ENCODE measurements around the gene GNG7.
"Not testable (repeated sequence)": the region's sequence is repeated elsewhere in the genome, so short reads cannot be mapped to it uniquely, and the experiment has no call there.

The GNG7 gene

GRCh38 chr19:2561895-2562294, 140.6 kb downstream of the GNG7 start:
- no peak overlapping the region for H3K27ac ChIP-seq (ENCODE audit: low read depth, low read length)

GRCh38 chr19:2561221-2561620, 141.3 kb downstream of the GNG7 start:
- 89% methylated on average over 5 of the region's 5 CpGs for WGBS
- no peak overlapping the region for H3K4me3 ChIP-seq (ENCODE audit: low read length)
- H3K27me3 ChIP-seq (ENCODE audit: insufficient read depth, low read length), result no peaks in the 10 kb centered on the region
- no peak overlapping the region for H3K27ac ChIP-seq (ENCODE audit: low read depth, low read length)
- H3K9me3 ChIP-seq (ENCODE audit: insufficient read depth, low read depth, low read length), result no peaks in the 10 kb centered on the region
- 0 out of 2 replicates have a peak, but pooled peaks cover 2% of the 10 kb centered on the region for H3K4me1 ChIP-seq (ENCODE audit: insufficient read depth, low read length)
- no peak overlapping the region for H3K9ac ChIP-seq (ENCODE audit: low read depth, low read length)
- no peaks in the 10 kb centered on the region for H3K36me3 ChIP-seq (ENCODE audit: insufficient read depth, low read length)

More at GRCh38 chr19:2561895-2562294, 140.6 kb downstream of the GNG7 start:
- 0 out of 2 replicates have a peak, but pooled peaks cover 2% of the 10 kb centered on the region for H3K4me1 ChIP-seq (ENCODE audit: insufficient read depth, low read length)
- no peaks in the 10 kb centered on the region for H3K27me3 ChIP-seq (ENCODE audit: insufficient read depth, low read length)
- no peak overlapping the region for H3K9ac ChIP-seq (ENCODE audit: low read depth, low read length)
- H3K4me3 ChIP-seq (ENCODE audit: low read length), result no peak overlapping the region
- H3K36me3 ChIP-seq (ENCODE audit: insufficient read depth, low read length), result no peaks in the 10 kb centered on the region
- WGBS, result 74% methylated on average over 14 of the region's 14 CpGs
- H3K9me3 ChIP-seq (ENCODE audit: insufficient read depth, low read depth, low read length), result no peaks in the 10 kb centered on the region

GRCh38 chr19:2560369-2560768, 142.1 kb downstream of the GNG7 start:
- Histone ChIP-seq H3K36me3 (ENCODE audit: insufficient read depth, low read length) (no peaks in the 10 kb centered on the region), H3K4me1 (ENCODE audit: insufficient read depth, low read length) (0 out of 2 replicates have a peak, but pooled peaks cover 2% of the 10 kb centered on the region), H3K9ac (ENCODE audit: low read depth, low read length) (no peak overlapping the region), H3K27ac (ENCODE audit: low read depth, low read length) (no peak overlapping the region), H3K27me3 (ENCODE audit: insufficient read depth, low read length) (no peaks in the 10 kb centered on the region), H3K4me3 (ENCODE audit: low read length) (no peak overlapping the region), H3K9me3 (ENCODE audit: insufficient read depth, low read depth, low read length) (no peaks in the 10 kb centered on the region)
- WGBS, result 95% methylated on average over 13 of the region's 13 CpGs

GRCh38 chr19:2558543-2558942, 144.0 kb downstream of the GNG7 start:
- H3K4me3 ChIP-seq (ENCODE audit: low read length), result no peak overlapping the region
- H3K4me1 ChIP-seq (ENCODE audit: insufficient read depth, low read length), result 0 out of 2 replicates have a peak, but pooled peaks cover 2% of the 10 kb centered on the region
- no peaks in the 10 kb centered on the region for H3K27me3 ChIP-seq (ENCODE audit: insufficient read depth, low read length)
- 98% methylated on average over 2 of the region's 2 CpGs for WGBS
- no peak overlapping the region for H3K9ac ChIP-seq (ENCODE audit: low read depth, low read length)
- H3K9me3 ChIP-seq (ENCODE audit: insufficient read depth, low read depth, low read length), result no peaks in the 10 kb centered on the region
- no peaks in the 10 kb centered on the region for H3K36me3 ChIP-seq (ENCODE audit: insufficient read depth, low read length)
- no peak overlapping the region for H3K27ac ChIP-seq (ENCODE audit: low read depth, low read length)

- WGBS, result 76% methylated on average over 6 of the region's 7 CpGs
- H3K27ac ChIP-seq (ENCODE audit: low read depth, low read length); H3K9ac ChIP-seq (ENCODE audit: low read depth, low read length); H3K4me1 ChIP-seq (ENCODE audit: insufficient read depth, low read length); H3K27me3 ChIP-seq (ENCODE audit: insufficient read depth, low read length); H3K9me3 ChIP-seq (ENCODE audit: insufficient read depth, low read depth, low read length); H3K4me3 ChIP-seq (ENCODE audit: low read length); H3K36me3 ChIP-seq (ENCODE audit: insufficient read depth, low read length): not testable (repeated sequence)
These were observed 144.4 kb downstream of the GNG7 start for GRCh38 chr19:2558131-2558530.

- no peaks in the 10 kb centered on the region for H3K9me3 ChIP-seq (ENCODE audit: insufficient read depth, low read depth, low read length)
- no peaks in the 10 kb centered on the region for H3K27me3 ChIP-seq (ENCODE audit: insufficient read depth, low read length)
- H3K4me3 ChIP-seq (ENCODE audit: low read length), result no peak overlapping the region
- H3K4me1 ChIP-seq (ENCODE audit: insufficient read depth, low read length), result 0 out of 2 replicates have a peak, but pooled peaks cover 2% of the 10 kb centered on the region
- 93% methylated on average over 17 of the region's 17 CpGs for WGBS
- no peak overlapping the region for H3K27ac ChIP-seq (ENCODE audit: low read depth, low read length)
- H3K9ac ChIP-seq (ENCODE audit: low read depth, low read length), result no peak overlapping the region
- H3K36me3 ChIP-seq (ENCODE audit: insufficient read depth, low read length), result no peaks in the 10 kb centered on the region
These were observed 145.4 kb downstream of the GNG7 start for GRCh38 chr19:2557093-2557440.

GRCh38 chr19:2556221-2557092, 146.0 kb downstream of the GNG7 start:
- no peaks in the 10 kb centered on the region for H3K9me3 ChIP-seq (ENCODE audit: insufficient read depth, low read depth, low read length)
- 86% methylated on average over 37 of the region's 37 CpGs for WGBS
- H3K9ac ChIP-seq (ENCODE audit: low read depth, low read length), result no peak overlapping the region
- H3K4me1 ChIP-seq (ENCODE audit: insufficient read depth, low read length), result no peaks in the 10 kb centered on the region
- no peak overlapping the region for H3K4me3 ChIP-seq (ENCODE audit: low read length)
- no peak overlapping the region for H3K27ac ChIP-seq (ENCODE audit: low read depth, low read length)
- H3K27me3 ChIP-seq (ENCODE audit: insufficient read depth, low read length), result no peaks in the 10 kb centered on the region
- H3K36me3 ChIP-seq (ENCODE audit: insufficient read depth, low read length), result no peaks in the 10 kb centered on the region

GRCh38 chr19:2555422-2556220, 146.9 kb downstream of the GNG7 start:
- Histone ChIP-seq H3K27ac (ENCODE audit: low read depth, low read length) (no peak overlapping the region), H3K9me3 (ENCODE audit: insufficient read depth, low read depth, low read length) (no peaks in the 10 kb centered on the region)
- 95% methylated on average over 42 of the region's 42 CpGs for WGBS

GRCh38 chr19:2554856-2555255, 147.6 kb downstream of the GNG7 start:
- no peaks in the 10 kb centered on the region for H3K4me1 ChIP-seq (ENCODE audit: insufficient read depth, low read length)
- no peak overlapping the region for H3K9ac ChIP-seq (ENCODE audit: low read depth, low read length)
- H3K27ac ChIP-seq (ENCODE audit: low read depth, low read length), result no peak overlapping the region
- no peaks in the 10 kb centered on the region for H3K27me3 ChIP-seq (ENCODE audit: insufficient read depth, low read length)
- H3K36me3 ChIP-seq (ENCODE audit: insufficient read depth, low read length), result no peaks in the 10 kb centered on the region
- H3K9me3 ChIP-seq (ENCODE audit: insufficient read depth, low read depth, low read length), result no peaks in the 10 kb centered on the region
- no peak overlapping the region for H3K4me3 ChIP-seq (ENCODE audit: low read length)
- WGBS, result 90% methylated on average over 6 of the region's 6 CpGs

More at GRCh38 chr19:2555422-2556220, 146.9 kb downstream of the GNG7 start:
- H3K4me3 ChIP-seq (ENCODE audit: low read length), result no peak overlapping the region
- no peaks in the 10 kb centered on the region for H3K27me3 ChIP-seq (ENCODE audit: insufficient read depth, low read length)
- H3K4me1 ChIP-seq (ENCODE audit: insufficient read depth, low read length), result no peaks in the 10 kb centered on the region
- no peaks in the 10 kb centered on the region for H3K36me3 ChIP-seq (ENCODE audit: insufficient read depth, low read length)
- H3K9ac ChIP-seq (ENCODE audit: low read depth, low read length), result no peak overlapping the region

GRCh38 chr19:2553510-2553909, 149.0 kb downstream of the GNG7 start:
- Histone ChIP-seq H3K9me3 (ENCODE audit: insufficient read depth, low read depth, low read length) (no peaks in the 10 kb centered on the region), H3K4me1 (ENCODE audit: insufficient read depth, low read length) (no peaks in the 10 kb centered on the region), H3K9ac (ENCODE audit: low read depth, low read length) (no peak overlapping the region), H3K27me3 (ENCODE audit: insufficient read depth, low read length) (no peaks in the 10 kb centered on the region), H3K36me3 (ENCODE audit: insufficient read depth, low read length) (no peaks in the 10 kb centered on the region), H3K4me3 (ENCODE audit: low read length) (no peak overlapping the region), H3K27ac (ENCODE audit: low read depth, low read length) (no peak overlapping the region)
- 50% methylated on average over 2 of the region's 4 CpGs for WGBS

- H3K9me3 ChIP-seq (ENCODE audit: insufficient read depth, low read depth, low read length), result no peaks in the 10 kb centered on the region
- H3K36me3 ChIP-seq (ENCODE audit: insufficient read depth, low read length), result no peaks in the 10 kb centered on the region
- no peak overlapping the region for H3K27ac ChIP-seq (ENCODE audit: low read depth, low read length)
- no peaks in the 10 kb centered on the region for H3K4me1 ChIP-seq (ENCODE audit: insufficient read depth, low read length)
- H3K9ac ChIP-seq (ENCODE audit: low read depth, low read length), result no peak overlapping the region
- no peaks in the 10 kb centered on the region for H3K27me3 ChIP-seq (ENCODE audit: insufficient read depth, low read length)
- 80% methylated on average over 11 of the region's 11 CpGs for WGBS
- H3K4me3 ChIP-seq (ENCODE audit: low read length), result no peak overlapping the region
These were observed 149.6 kb downstream of the GNG7 start for GRCh38 chr19:2552859-2553258.

All from HUES64 (cell line).